Ascending aorta (tissue), 2 donors: ENCODE measurements around the gene CDCA7L. TPM values are rescaled to one million over a fixed set of nuclear protein-coding genes. Genes with fewer than 3 reads are reported as not detected.

Experiments
- DNase-seq, 2 donors: peaks; one replicate each; pipeline ENCODE4 v3.0.0-alpha.2; 2019; ENCODE audit warnings: low spot score in 2 of 2
- H3K27ac ChIP-seq, 2 donors: fragments of 200-600 bp; sonication (generic); one replicate each; pipeline ENCODE4 v1.5.1; 2016 to 2017; ENCODE audit warnings: mild to moderate bottlenecking in 1 of 2
- H3K27me3 ChIP-seq: fragments of 200-600 bp; sonication (generic); one replicate; pipeline ENCODE4 v1.5.1; 2017
- H3K36me3 ChIP-seq, 2 donors: fragments of 200-600 bp; sonication (generic); one replicate each; pipeline ENCODE4 v1.5.1; 2016
- H3K4me1 ChIP-seq, 2 donors: fragments of 200-600 bp; sonication (generic); one replicate each; pipeline ENCODE4 v1.5.1; 2016 to 2017; ENCODE audit warnings: mild to moderate bottlenecking in 1 of 2
- H3K4me3 ChIP-seq, 2 donors: fragments of 200-600 bp; sonication (generic); one replicate each; pipeline ENCODE4 v1.5.1; 2016 to 2017; ENCODE audit warnings: mild to moderate bottlenecking in 1 of 2
- H3K9me3 ChIP-seq, 2 donors: fragments of 200-600 bp; sonication (generic); one replicate each; pipeline ENCODE4 v1.5.1; 2016
- intact Hi-C: fragments of 100-400 bp; cut with DNase I; formaldehyde crosslinking; loops from one replicate; pipeline ENCODE4 v1.15.1; 2023
- total RNA-seq: library from RNA; depleted of rRNA; stranded (reverse); fragments of >200 nt; gene quantifications from one replicate; pipeline ENCODE4 v1.1.0, GENCODE V29; 2016
- TF ChIP-seq, protein P1 (sequence below), 3 experiments: fragments of 200-600 bp in 2 of 3; fragments of 450-650 bp in 1 of 3; sonication (generic) in 2 of 3; IDR thresholded peaks; one replicate each; pipeline ENCODE4 v1.5.1; 2016 to 2019; ENCODE audit warnings: antibody characterized with exemption in 3 of 3, mild to moderate bottlenecking in 1 of 3, moderate library complexity in 1 of 3

The CDCA7L gene
- 1.5 TPM for total RNA-seq

- Histone ChIP-seq H3K27ac (peak within 1 kb of the TSS in 1 of 2 donors; percentile 34), H3K27me3 (no peaks in the 10 kb centered on the region), H3K9me3 (no peaks in the 10 kb centered on the region), H3K4me3 (peak within 1 kb of the TSS; percentile 64 to 66), H3K36me3 (no peaks in the 10 kb centered on the region), H3K4me1 (peaks cover 0 to 6% of the 10 kb centered on the region in 2 donors)
- DNase-seq: peak in 1 of 2 donors; percentile 66
- TF ChIP-seq, protein P1, sequence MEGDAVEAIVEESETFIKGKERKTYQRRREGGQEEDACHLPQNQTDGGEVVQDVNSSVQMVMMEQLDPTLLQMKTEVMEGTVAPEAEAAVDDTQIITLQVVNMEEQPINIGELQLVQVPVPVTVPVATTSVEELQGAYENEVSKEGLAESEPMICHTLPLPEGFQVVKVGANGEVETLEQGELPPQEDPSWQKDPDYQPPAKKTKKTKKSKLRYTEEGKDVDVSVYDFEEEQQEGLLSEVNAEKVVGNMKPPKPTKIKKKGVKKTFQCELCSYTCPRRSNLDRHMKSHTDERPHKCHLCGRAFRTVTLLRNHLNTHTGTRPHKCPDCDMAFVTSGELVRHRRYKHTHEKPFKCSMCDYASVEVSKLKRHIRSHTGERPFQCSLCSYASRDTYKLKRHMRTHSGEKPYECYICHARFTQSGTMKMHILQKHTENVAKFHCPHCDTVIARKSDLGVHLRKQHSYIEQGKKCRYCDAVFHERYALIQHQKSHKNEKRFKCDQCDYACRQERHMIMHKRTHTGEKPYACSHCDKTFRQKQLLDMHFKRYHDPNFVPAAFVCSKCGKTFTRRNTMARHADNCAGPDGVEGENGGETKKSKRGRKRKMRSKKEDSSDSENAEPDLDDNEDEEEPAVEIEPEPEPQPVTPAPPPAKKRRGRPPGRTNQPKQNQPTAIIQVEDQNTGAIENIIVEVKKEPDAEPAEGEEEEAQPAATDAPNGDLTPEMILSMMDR (IDR thresholded peaks at IDR 0.05): no peak
- intact Hi-C loops: no loop called here
Measured at GRCh38 chr7:21945454-21946221, at the start of gene CDCA7L. Gene CDCA7L (minus strand): TSS chr7:21945899. CDS start chr7:21945804, 95 bp downstream.

- no peaks in the 10 kb centered on the region for H3K4me1 ChIP-seq
- DNase-seq: no peak
- no peaks in the 10 kb centered on the region for H3K9me3 ChIP-seq
- no peaks in the 10 kb centered on the region for H3K27me3 ChIP-seq
- H3K36me3 ChIP-seq: no peaks in the 10 kb centered on the region
- TF ChIP-seq, protein P1 (IDR thresholded peaks at IDR 0.05): no peak
- intact Hi-C loops: no loop called here
- H3K27ac ChIP-seq: no peak overlapping the region
- H3K4me3 ChIP-seq: no peak overlapping the region
Measured at GRCh38 chr7:21986096-21986495, 40.4 kb upstream of the CDCA7L start.

- Histone ChIP-seq H3K4me3 (no peak overlapping the region), H3K4me1 (no peaks in the 10 kb centered on the region), H3K27me3 (no peaks in the 10 kb centered on the region), H3K27ac (no peak overlapping the region), H3K36me3 (no peaks in the 10 kb centered on the region), H3K9me3 (no peaks in the 10 kb centered on the region)
- TF ChIP-seq, protein P1 (IDR thresholded peaks at IDR 0.05): no peak
- no peak for DNase-seq
- intact Hi-C loops: no loop called here
Measured at GRCh38 chr7:21984042-21984441, 38.3 kb upstream of the CDCA7L start.

GRCh38 chr7:21983056-21983455 lies 37.4 kb upstream of the CDCA7L start:
- TF ChIP-seq, protein P1 (IDR thresholded peaks at IDR 0.05): no peak
- Histone ChIP-seq H3K4me3 (no peak overlapping the region), H3K9me3 (no peaks in the 10 kb centered on the region), H3K27ac (no peak overlapping the region), H3K4me1 (no peaks in the 10 kb centered on the region), H3K27me3 (no peaks in the 10 kb centered on the region), H3K36me3 (no peaks in the 10 kb centered on the region)
- intact Hi-C loops: no loop called here
- DNase-seq: no peak

DNA sequence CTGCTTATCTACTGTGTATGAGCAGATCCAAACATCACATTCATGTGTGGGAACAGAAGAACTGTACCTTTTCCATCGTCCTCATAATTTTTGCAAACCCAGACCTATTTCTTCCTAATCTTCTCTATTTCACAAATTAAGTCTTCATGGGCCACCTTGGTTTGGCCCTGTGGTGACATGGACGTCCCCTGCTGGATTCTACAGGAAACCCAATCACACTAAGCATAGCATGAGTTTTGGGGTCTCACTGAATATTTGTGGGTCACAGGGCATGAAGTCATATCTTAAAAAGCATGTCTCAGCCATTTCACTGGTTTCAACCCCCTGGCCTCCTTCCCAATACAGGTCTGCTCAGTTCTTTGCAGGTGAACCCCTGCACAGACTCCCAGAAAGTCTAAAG lies 35.8 kb upstream of the CDCA7L start:
- Histone ChIP-seq H3K9me3 (no peaks in the 10 kb centered on the region), H3K27ac (no peak overlapping the region), H3K4me3 (no peak overlapping the region), H3K27me3 (no peaks in the 10 kb centered on the region), H3K36me3 (no peaks in the 10 kb centered on the region), H3K4me1 (no peaks in the 10 kb centered on the region)
- TF ChIP-seq, protein P1 (IDR thresholded peaks at IDR 0.05): no peak
- intact Hi-C loops: no loop called here
- DNase-seq: no peak
